NCI-H1436 treated with DMSO at 0.1 percent for 48 hours (cell line): ENCODE data around the gene HPCAL1.

Experiments
- DNase-seq: peaks from one replicate; lab custom pipeline; 2025; lab: John Stamatoyannopoulos, UW

Gene HPCAL1

DNA sequence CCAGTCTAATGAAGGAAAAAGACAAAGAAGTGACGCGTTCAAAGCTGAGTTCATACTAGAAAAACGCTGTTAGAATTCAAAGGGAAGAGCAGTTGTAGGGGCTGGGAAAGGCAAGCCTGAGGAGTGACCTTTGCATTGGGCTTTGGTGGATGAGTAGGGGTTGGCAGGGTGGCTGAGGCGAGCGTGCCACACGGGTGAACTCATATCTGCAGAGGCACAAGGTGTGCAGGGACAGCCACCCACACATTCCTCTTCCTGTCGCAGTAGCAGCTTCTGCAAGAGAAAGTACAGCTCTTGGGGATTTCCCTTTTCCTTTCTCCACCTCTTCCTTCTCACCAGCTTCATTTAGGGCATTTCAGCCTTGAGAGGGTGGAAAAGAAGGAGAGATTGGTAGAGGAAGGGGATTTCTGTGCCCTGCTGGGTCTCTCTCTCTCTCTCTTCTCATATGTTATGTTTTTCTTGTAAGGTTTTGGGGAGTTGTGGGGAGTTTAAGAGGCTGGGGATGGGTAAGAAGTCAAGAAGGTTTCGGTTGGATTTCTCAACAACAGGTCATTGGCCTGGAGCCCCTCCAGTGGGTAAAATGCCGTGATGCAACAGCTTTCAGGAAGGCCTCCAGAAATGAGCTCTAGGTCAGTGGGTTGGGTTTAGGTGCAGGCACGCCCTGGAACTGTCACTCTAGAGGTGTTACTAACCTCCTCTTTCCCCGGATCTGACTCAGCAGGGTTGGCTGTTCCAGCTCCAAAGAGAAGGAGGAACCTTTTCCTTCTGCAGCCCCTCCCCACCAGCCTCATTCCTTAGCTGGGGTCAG is 105.3 kb downstream of the HPCAL1 start:
- DNase-seq: no peak

GRCh38 chr2:10408649-10409579 is 106.2 kb downstream of the HPCAL1 start:
- DNase-seq: peak; percentile 51

- no peak for DNase-seq
Measured at GRCh38 chr2:10410001-10410822, 107.5 kb downstream of the HPCAL1 start.

DNA sequence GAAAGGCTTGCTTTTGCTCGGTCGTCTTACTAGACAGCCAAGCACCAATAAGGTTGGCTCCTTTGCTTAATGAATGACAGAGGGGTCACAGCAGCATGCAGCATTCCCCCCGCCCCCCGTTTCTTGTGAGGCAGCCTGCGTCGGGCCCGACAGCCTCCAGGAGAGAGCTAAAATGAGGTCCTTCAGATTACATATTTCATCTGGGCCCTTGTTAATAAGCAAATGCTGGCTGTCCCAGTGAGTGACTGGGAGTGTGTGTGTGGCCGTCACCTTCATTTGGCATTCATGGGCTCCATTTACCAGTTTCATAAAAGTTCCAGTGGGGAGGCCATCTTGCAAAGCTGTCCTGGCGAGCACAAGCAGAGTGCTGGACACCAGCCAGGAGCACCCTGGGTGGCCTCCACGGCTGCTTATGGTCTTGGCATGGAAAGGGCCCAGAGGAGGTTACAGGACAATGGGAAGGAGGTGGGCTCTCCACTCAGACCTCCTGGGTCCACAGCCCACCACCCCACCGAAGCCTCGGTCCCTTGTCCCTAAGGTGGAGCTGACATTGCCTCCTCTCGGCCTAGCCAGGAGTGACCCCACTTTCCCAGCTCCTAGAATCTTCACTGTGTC is 108.2 kb downstream of the HPCAL1 start:
- DNase-seq: no peak

DNA sequence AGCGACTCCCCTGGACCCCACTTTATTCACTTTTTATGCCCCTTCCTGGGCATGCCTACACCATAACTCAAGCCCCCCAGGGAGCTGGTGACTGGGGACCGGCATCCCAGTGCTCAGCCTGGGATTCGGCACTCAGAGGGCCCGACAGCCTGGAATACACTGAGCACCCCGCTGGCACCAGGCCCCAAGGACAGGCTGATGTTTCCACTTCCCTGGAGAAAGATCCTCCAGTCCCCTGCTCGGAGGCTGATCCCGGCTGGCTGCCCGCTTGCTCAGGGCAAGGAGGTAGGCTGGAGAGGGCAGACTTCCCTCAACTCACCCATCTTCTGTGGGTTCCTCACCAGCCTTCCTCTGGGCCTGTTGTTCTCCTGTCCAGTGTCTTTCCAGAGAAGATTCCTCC is 108.9 kb downstream of the HPCAL1 start:
- no peak for DNase-seq

DNA sequence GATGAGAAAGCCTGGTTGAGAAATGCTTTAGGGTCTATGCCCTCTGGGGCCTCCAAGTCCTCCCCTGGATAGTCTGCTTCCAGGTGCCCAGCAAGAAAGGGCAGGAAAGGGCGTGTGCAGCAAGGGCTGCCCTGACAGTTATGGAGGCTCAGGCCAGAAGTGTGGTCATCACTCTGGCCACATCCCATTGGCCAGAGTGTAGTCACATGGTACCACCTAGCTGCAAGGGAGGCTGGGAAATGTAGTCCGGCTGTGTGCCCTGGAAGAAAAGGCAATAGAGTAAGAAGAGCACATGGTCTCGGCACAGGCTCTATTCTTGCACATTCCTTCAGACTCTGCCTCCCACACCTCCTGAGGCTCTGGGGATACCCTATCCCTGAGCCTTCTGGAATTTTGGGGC is 109.7 kb downstream of the HPCAL1 start:
- DNase-seq: no peak

DNA sequence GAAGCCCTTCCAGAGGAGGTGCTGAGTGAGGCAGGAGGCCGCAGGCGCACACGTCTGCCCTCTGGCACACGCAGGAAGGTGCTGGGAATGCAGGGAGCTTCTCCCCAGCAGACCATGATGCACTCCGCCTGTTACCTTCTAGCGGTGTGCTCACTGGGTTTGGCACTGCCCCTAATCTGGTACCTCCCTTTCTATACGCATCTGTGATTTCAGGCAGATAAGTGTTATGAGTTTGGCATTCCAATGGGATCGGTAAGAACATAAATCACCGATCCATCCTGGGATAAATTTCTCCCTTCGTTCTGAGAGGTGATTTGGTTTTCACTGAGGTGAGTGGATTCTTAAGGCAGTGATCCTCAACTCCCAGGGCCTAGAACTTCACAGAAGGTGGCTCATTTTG is 110.8 kb downstream of the HPCAL1 start:
- no peak for DNase-seq

- no peak for DNase-seq
Measured at GRCh38 chr2:10413991-10414451, 111.3 kb downstream of the HPCAL1 start.

GRCh38 chr2:10414591-10414990 is 111.9 kb downstream of the HPCAL1 start:
- DNase-seq: no peak

GRCh38 chr2:10415048-10415447 is 112.3 kb downstream of the HPCAL1 start:
- DNase-seq: no peak

DNA sequence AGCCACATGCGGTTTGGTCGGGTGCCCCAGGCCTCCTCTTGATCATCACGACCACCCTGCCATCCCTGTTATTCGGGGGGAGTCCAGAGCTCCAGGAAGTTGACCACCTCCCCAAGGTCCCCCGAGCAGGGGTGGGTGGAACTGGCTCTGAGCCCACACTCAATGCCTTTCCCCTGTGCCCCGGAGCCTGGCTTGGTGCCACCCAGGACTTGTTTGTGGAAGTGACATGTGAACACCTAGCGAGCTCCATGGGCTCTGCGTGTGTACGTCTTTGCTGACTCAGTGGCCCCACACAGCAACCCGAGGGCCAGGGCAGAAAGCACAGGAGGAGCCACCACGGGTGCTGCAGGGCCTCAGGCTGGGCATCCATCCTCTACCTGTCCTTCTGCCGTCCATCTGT is 112.9 kb downstream of the HPCAL1 start:
- DNase-seq: no peak

GRCh38 chr2:10417551-10418335 is 115.0 kb downstream of the HPCAL1 start:
- no peak for DNase-seq

GRCh38 chr2:10419553-10420257 is 117.0 kb downstream of the HPCAL1 start:
- DNase-seq: no peak

GRCh38 chr2:10422251-10422650 is 119.5 kb downstream of the HPCAL1 start:
- DNase-seq: no peak

DNA sequence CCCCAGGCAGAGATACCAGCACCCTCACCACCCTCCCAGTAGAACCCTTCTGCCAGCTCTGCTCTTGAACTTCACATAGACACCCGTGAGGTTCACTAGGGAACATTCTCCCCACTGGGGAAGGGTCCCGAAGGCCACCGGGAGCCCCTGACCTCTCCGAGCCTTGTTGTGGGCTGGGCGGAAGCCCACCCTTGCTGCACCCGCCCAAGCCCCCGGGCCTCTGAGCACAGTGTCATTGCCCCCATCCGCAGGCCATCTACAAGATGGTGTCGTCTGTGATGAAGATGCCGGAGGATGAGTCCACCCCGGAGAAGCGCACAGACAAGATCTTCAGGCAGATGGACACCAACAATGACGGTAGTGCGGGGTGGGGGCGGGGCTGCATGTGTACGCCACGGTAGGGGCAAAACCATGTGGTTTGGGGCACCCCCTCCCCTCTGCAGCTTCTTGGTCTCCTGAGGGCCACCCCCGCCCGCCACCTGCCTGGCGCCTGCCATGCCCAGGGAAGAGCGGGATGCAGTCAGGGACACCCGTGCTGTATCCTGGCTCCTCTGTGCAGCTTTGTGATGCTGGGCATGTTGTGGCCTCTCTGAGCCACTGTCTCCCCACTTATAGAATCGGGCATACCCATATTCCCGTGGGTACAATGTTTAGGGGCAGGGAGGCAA is 120.2 kb downstream of the HPCAL1 start:
- DNase-seq: no peak

DNA sequence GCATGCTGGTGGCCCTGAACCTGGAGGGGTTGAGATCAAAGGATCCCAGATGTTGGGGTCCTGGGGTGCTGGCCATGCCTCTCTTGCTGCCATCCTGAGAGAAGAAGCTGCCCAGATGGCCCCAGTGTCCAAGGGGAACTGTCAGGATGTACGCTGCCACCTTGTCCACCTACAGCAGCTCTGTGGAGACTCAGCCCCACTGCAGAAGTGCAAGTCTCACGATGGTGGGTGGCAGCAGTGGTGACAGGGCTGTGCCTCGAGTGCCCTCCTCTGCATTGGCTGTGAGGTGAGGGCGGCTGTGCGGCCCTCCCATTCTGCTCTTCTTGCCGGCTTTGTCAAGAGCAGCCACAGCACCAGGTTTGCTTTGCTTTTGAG is 120.7 kb downstream of the HPCAL1 start:
- DNase-seq: no peak

- DNase-seq: no peak
Measured at GRCh38 chr2:10424051-10424450, 121.3 kb downstream of the HPCAL1 start.

- no peak for DNase-seq
Measured at GRCh38 chr2:10424916-10425505, 122.3 kb downstream of the HPCAL1 start.

DNA sequence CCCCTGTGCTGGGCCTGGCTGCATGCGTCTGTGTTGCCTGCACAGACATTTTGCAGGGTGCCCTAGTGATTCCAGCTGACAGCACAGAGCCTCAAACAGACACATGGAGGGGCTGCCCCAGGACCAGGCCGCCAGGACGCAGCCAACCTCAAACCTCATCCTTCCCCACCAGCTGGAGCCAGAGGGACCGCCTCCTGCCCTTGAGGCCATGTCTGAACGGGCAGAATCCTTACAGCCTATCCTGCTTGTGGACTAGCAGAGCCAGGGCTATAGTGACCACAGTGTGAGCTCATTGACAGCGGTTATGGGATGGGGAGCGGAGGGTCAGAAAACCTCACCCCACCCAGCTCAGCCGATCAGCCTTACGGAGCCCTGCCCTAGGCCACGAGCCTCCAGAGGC is 123.0 kb downstream of the HPCAL1 start:
- no peak for DNase-seq
